HG02973 (cell line): ENCODE data around the gene NOSTRIN.
"Not testable (repeated sequence)": the region's sequence is repeated elsewhere in the genome, so short reads cannot be mapped to it uniquely, and the experiment has no call there.

Experiments used
- ATAC-seq: cut with Tn5 transposase; IDR thresholded peaks from one replicate; pipeline ENCODE4 v1.9.1; 2021; ENCODE audit warnings: moderate library complexity; ENCODE audit not compliant: unreplicated experiment

Gene NOSTRIN

GRCh38 chr2:168819050-168819715 lies 16.7 kb downstream of the NOSTRIN start:
- ATAC-seq, result no peak

- ATAC-seq, result no peak
Measured at GRCh38 chr2:168819829-168820489, 17.5 kb downstream of the NOSTRIN start.

- ATAC-seq, result no peak
Measured at GRCh38 chr2:168821577-168821976, 19.1 kb downstream of the NOSTRIN start.

- ATAC-seq, result no peak
Measured at GRCh38 chr2:168821992-168822391, 19.6 kb downstream of the NOSTRIN start.

- no peak for ATAC-seq
Measured at GRCh38 chr2:168825126-168825525, 22.7 kb downstream of the NOSTRIN start.

GRCh38 chr2:168830958-168831357 lies 28.5 kb downstream of the NOSTRIN start:
- no peak for ATAC-seq

GRCh38 chr2:168831662-168832061 lies 29.2 kb downstream of the NOSTRIN start:
- ATAC-seq, result no peak

- no peak for ATAC-seq
Measured at GRCh38 chr2:168835969-168836368, 33.5 kb downstream of the NOSTRIN start.

- ATAC-seq, result no peak
Measured at GRCh38 chr2:168841445-168841844, 39.0 kb downstream of the NOSTRIN start.

GRCh38 chr2:168843253-168843652 lies 40.8 kb downstream of the NOSTRIN start:
- no peak for ATAC-seq

- ATAC-seq, result no peak
Measured at GRCh38 chr2:168848225-168848624, 45.8 kb downstream of the NOSTRIN start.

- no peak for ATAC-seq
Measured at GRCh38 chr2:168849610-168850009, 47.2 kb downstream of the NOSTRIN start.

GRCh38 chr2:168850846-168851245 lies 48.4 kb downstream of the NOSTRIN start:
- no peak for ATAC-seq

GRCh38 chr2:168851674-168852320 lies 49.4 kb downstream of the NOSTRIN start:
- no peak for ATAC-seq

- ATAC-seq, result no peak
Measured at GRCh38 chr2:168852481-168852880, 50.0 kb downstream of the NOSTRIN start.

GRCh38 chr2:168853471-168853870 lies 51.0 kb downstream of the NOSTRIN start:
- ATAC-seq, result no peak

GRCh38 chr2:168854651-168855050 lies 52.2 kb downstream of the NOSTRIN start:
- no peak for ATAC-seq

- no peak for ATAC-seq
Measured at GRCh38 chr2:168855601-168856000, 53.2 kb downstream of the NOSTRIN start.

GRCh38 chr2:168858146-168858545 lies 55.7 kb downstream of the NOSTRIN start:
- ATAC-seq, result no peak

GRCh38 chr2:168867164-168867563 lies 64.7 kb downstream of the NOSTRIN start:
- not testable (repeated sequence) for ATAC-seq

- not testable (repeated sequence) for ATAC-seq
Measured at GRCh38 chr2:168870369-168870768, 67.9 kb downstream of the NOSTRIN start.

- ATAC-seq, result not testable (repeated sequence)
Measured at GRCh38 chr2:168870824-168871223, 68.4 kb downstream of the NOSTRIN start.
